NK-92 (cell line): Measurements from ENCODE around the gene TGM2.

Experiments
- DNase-seq: peaks from one replicate; lab custom pipeline; 2025; ENCODE audit not compliant: unreplicated experiment; lab: John Stamatoyannopoulos, UW

Gene TGM2

GRCh38 chr20:38146628-38147027 is 18.4 kb downstream of the TGM2 start:
- no peak for DNase-seq

- no peak for DNase-seq
Measured at GRCh38 chr20:38146156-38146555, 18.9 kb downstream of the TGM2 start.

- no peak for DNase-seq
Measured at GRCh38 chr20:38145729-38146075, 19.4 kb downstream of the TGM2 start.

- DNase-seq: no peak
Measured at GRCh38 chr20:38144974-38145728, 19.9 kb downstream of the TGM2 start.

- no peak for DNase-seq
Measured at GRCh38 chr20:38144598-38144973, 20.5 kb downstream of the TGM2 start.

GRCh38 chr20:38143646-38144554 is 21.2 kb downstream of the TGM2 start:
- no peak for DNase-seq

GRCh38 chr20:38143238-38143645 is 21.8 kb downstream of the TGM2 start:
- no peak for DNase-seq

- DNase-seq: no peak
Measured at GRCh38 chr20:38141889-38142494, 23.1 kb downstream of the TGM2 start.

GRCh38 chr20:38141204-38141888 is 23.7 kb downstream of the TGM2 start:
- no peak for DNase-seq

- no peak for DNase-seq
Measured at GRCh38 chr20:38139977-38140753, 24.9 kb downstream of the TGM2 start.

- no peak for DNase-seq
Measured at GRCh38 chr20:38139156-38139912, 25.7 kb downstream of the TGM2 start.

GRCh38 chr20:38138086-38138778 is 26.8 kb downstream of the TGM2 start:
- no peak for DNase-seq

- DNase-seq: no peak
Measured at GRCh38 chr20:38137441-38138037, 27.5 kb downstream of the TGM2 start.

GRCh38 chr20:38136421-38137245 is 28.4 kb downstream of the TGM2 start:
- DNase-seq: no peak

GRCh38 chr20:38135651-38136420 is 29.2 kb downstream of the TGM2 start:
- DNase-seq: no peak

- DNase-seq: no peak
Measured at GRCh38 chr20:38135271-38135650, 29.8 kb downstream of the TGM2 start.
